BLaER1 treated with 17β-estradiol and CSF1 and Interleukin-3, amounts not matched to agents 10 nM and 100 nM (cell line): ENCODE results near the gene PSTPIP2.

Source experiments
- H3K27ac ChIP-seq, 11 experiments: shearing (Covaris generic); formaldehyde crosslinking; 2 replicates each; pipeline ENCODE4 v1.8.1; 2022
- H3K27me3 ChIP-seq, 11 experiments: shearing (Covaris generic); formaldehyde crosslinking; 2 replicates each; pipeline ENCODE4 v1.8.1; 2022
- H3K36me3 ChIP-seq, 11 experiments: shearing (Covaris generic); formaldehyde crosslinking; 2 replicates each; pipeline ENCODE4 v1.8.1; 2022
- H3K4me1 ChIP-seq, 10 experiments: shearing (Covaris generic); formaldehyde crosslinking; 2 replicates each; pipeline ENCODE4 v1.8.1; 2022
- H3K4me2 ChIP-seq, 11 experiments: shearing (Covaris generic); formaldehyde crosslinking; 2 replicates each; pipeline ENCODE4 v1.8.1; 2022
- H3K4me3 ChIP-seq, 10 experiments: shearing (Covaris generic); formaldehyde crosslinking; 2 replicates each; pipeline ENCODE4 v1.8.1; 2022
- H3K9ac ChIP-seq, 11 experiments: shearing (Covaris generic); formaldehyde crosslinking; 2 replicates each; pipeline ENCODE4 v1.8.1; 2022
- H3K9me3 ChIP-seq, 11 experiments: shearing (Covaris generic); formaldehyde crosslinking; replicated peaks in 1 of 11; 2 replicates each; pipeline ENCODE4 v1.8.1; 2022
- H4K20me1 ChIP-seq, 11 experiments: shearing (Covaris generic); formaldehyde crosslinking; 2 replicates each; pipeline ENCODE4 v1.8.1; 2022
- Cebpa-rat ChIP-seq, 11 experiments: shearing (Covaris generic); IDR thresholded peaks; 2 replicates each; pipeline ENCODE4 v1.8.1; 2022

The PSTPIP2 gene, protein sequence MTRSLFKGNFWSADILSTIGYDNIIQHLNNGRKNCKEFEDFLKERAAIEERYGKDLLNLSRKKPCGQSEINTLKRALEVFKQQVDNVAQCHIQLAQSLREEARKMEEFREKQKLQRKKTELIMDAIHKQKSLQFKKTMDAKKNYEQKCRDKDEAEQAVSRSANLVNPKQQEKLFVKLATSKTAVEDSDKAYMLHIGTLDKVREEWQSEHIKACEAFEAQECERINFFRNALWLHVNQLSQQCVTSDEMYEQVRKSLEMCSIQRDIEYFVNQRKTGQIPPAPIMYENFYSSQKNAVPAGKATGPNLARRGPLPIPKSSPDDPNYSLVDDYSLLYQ

DNA sequence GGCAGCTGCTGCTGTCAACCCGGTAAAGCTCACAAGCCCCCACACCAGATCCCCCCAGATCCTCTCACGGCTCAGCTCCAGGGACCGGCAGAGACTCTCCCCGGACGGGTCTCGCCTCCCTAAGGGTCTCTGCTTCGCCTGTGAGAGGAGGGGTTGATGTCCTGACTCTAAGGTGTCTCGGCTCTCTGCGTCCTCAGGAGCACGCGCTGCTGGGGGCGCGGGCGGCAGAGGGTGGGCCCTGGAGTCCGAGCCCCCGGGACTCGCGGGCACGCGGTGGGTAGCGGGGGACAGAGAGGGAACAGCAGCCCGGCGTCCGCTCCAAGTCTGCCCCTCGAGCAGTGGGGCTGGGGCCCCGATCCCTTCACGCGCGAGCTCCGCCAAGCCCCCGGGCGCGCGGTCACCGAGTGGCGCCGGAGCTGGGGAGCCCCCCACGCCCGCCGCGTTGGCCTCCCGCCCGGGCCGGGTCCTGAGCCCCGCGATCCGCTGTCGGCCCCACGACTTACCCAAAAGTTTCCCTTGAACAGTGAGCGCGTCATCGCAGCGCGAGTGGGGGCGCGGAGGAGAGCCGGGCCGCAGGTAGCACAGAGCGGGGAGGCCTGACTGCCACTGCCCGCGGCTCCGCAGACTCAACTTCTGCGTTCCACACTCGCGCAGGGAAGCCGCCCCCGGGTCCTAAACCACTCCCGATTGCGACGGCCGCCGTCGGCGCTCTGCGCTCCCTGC, at the start of gene PSTPIP2:
PSTPIP2 (minus strand) TSS at position 608 of the 723 bp plus-strand sequence; CDS start at position 536, 72 bp downstream.
- peaks cover 27 to 38% (median 36%) of the 10 kb centered on the region in 11 experiments for H3K27me3 ChIP-seq
- H3K27ac ChIP-seq = peak within 1 kb of the TSS in 2 of 11 experiments; percentile 34 to 40; a peak in 5 of 22 replicates
- peak within 1 kb of the TSS; percentile 37 to 79 (median 66); a peak in 20 of 22 replicates for H3K9ac ChIP-seq
- H3K9me3 ChIP-seq = no peaks in the 10 kb centered on the region
- peak within 1 kb of the TSS; percentile 82 to 96 (median 89) for H3K4me2 ChIP-seq
- H3K4me1 ChIP-seq = peaks cover 0 to 32% (median 20%) of the 10 kb centered on the region in 10 experiments; a peak in 17 of 20 replicates
- peaks cover 0 to 11% (median 4%) of the 10 kb centered on the region in 11 experiments; a peak in 6 of 22 replicates for H3K36me3 ChIP-seq
- no peak for TF ChIP-seq Cebpa-rat (IDR thresholded peaks at IDR 0.05)
- peaks cover 11 to 47% (median 34%) of the 10 kb centered on the region in 11 experiments; a peak in 20 of 22 replicates for H4K20me1 ChIP-seq
- H3K4me3 ChIP-seq = peak within 1 kb of the TSS; percentile 57 to 72 (median 61)

GRCh38 chr18:46113751-46114150, 41.7 kb upstream of the PSTPIP2 start:
- H3K4me2 ChIP-seq = no peak overlapping the region
- H3K9me3 ChIP-seq = peaks cover 0 to 9% (median 8%) of the 10 kb centered on the region in 11 experiments; a peak in 12 of 22 replicates
- no peak overlapping the region for H3K9ac ChIP-seq
- no peaks in the 10 kb centered on the region for H3K27me3 ChIP-seq
- H3K27ac ChIP-seq = no peak overlapping the region
- no peaks in the 10 kb centered on the region for H4K20me1 ChIP-seq
- no peak overlapping the region for H3K4me3 ChIP-seq
- H3K36me3 ChIP-seq = peaks cover 60 to 87% (median 76%) of the 10 kb centered on the region in 11 experiments
- peaks cover 0 to 5% (median 0%) of the 10 kb centered on the region in 10 experiments; a peak in 2 of 20 replicates for H3K4me1 ChIP-seq
- TF ChIP-seq Cebpa-rat (IDR thresholded peaks at IDR 0.05) = no peak

DNA sequence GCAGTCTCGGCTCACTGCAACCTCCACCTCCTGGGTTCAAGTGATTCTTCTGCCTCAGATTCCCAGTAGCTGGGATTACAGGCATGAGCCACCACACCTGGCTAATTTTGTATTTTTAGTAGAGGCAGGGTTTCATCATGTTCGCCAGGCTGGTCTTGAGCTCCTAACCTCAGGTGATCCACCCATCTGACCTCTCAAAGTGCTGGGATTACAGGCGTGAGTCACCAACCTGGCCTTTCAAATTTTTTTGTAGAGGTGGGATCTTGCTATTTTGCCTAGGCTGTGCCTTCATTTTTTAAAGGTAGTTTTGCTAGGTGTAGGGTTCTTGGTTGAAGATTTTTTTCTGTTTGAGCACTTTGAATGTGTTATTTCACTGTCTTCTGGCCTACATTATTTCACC, 38.3 kb upstream of the PSTPIP2 start:
- Histone ChIP-seq H4K20me1 (no peaks in the 10 kb centered on the region), H3K9me3 (peaks cover 0 to 9% (median 8%) of the 10 kb centered on the region in 11 experiments; a peak in 12 of 22 replicates), H3K4me1 (peaks cover 4 to 24% (median 18%) of the 10 kb centered on the region in 10 experiments; a peak in 17 of 20 replicates), H3K36me3 (peaks cover 55 to 91% (median 78%) of the 10 kb centered on the region in 11 experiments), H3K27ac (no peak overlapping the region), H3K27me3 (no peaks in the 10 kb centered on the region), H3K4me3 (no peak overlapping the region), H3K9ac (no peak overlapping the region), H3K4me2 (no peak overlapping the region)
- no peak for TF ChIP-seq Cebpa-rat (IDR thresholded peaks at IDR 0.05)

GRCh38 chr18:46109386-46109785, 37.3 kb upstream of the PSTPIP2 start:
- Histone ChIP-seq H3K27me3 (no peaks in the 10 kb centered on the region), H3K4me1 (peaks cover 4 to 29% (median 22%) of the 10 kb centered on the region in 10 experiments; a peak in 17 of 20 replicates), H3K36me3 (peaks cover 45 to 81% (median 67%) of the 10 kb centered on the region in 11 experiments), H3K4me2 (no peak overlapping the region), H3K9me3 (peaks cover 0 to 9% (median 8%) of the 10 kb centered on the region in 11 experiments; a peak in 12 of 22 replicates), H3K27ac (no peak overlapping the region), H3K4me3 (no peak overlapping the region), H3K9ac (no peak overlapping the region), H4K20me1 (no peaks in the 10 kb centered on the region)
- no peak for TF ChIP-seq Cebpa-rat (IDR thresholded peaks at IDR 0.05)

GRCh38 chr18:46104128-46104911, 32.3 kb upstream of the PSTPIP2 start, which contains the start of gene HAUS1:
TSS of gene HAUS1 (plus strand) at chr18:46104385. CDS start at chr18:46104412, 27 bp downstream.
- Histone ChIP-seq H3K4me2 (peak within 1 kb of the TSS; percentile 70 to 92 (median 85)), H3K9me3 (no peaks in the 10 kb centered on the region), H3K36me3 (peaks cover 4 to 39% (median 26%) of the 10 kb centered on the region in 11 experiments; a peak in 19 of 22 replicates), H4K20me1 (no peaks in the 10 kb centered on the region), H3K4me1 (peaks cover 4 to 35% (median 25%) of the 10 kb centered on the region in 10 experiments; a peak in 18 of 20 replicates), H3K27ac (peak within 1 kb of the TSS; percentile 40 to 90 (median 83); a peak in 21 of 22 replicates), H3K27me3 (no peaks in the 10 kb centered on the region), H3K9ac (peak within 1 kb of the TSS; percentile 80 to 91 (median 86)), H3K4me3 (peak within 1 kb of the TSS; percentile 81 to 99 (median 91))
- TF ChIP-seq Cebpa-rat (IDR thresholded peaks at IDR 0.05) = no peak

DNA sequence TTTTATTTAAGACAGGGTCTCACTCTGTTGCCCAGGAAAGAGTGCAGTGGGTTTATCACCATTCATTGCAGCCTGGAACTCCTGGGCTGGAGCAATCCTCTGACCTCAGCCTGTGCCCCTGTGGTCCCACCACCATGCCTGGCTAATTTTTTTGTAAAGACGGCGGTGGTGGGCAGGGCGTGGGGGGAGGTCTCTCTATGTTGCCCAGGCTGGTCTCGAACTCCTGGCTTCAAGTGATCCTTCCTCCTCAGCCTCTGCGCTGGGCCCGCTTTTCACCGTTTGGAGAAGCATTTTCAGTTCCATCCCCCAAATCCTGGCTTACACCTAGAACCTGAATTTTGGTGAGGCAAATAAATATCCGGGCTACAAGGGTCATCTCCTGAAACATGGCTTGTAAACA, 27.4 kb upstream of the PSTPIP2 start:
- H3K4me2 ChIP-seq = no peak overlapping the region
- H3K36me3 ChIP-seq = peaks cover 11 to 22% (median 18%) of the 10 kb centered on the region in 11 experiments; a peak in 21 of 22 replicates
- no peak overlapping the region for H3K9ac ChIP-seq
- H3K27ac ChIP-seq = no peak overlapping the region
- H3K9me3 ChIP-seq = no peaks in the 10 kb centered on the region
- peaks cover 12 to 32% (median 20%) of the 10 kb centered on the region in 11 experiments; a peak in 19 of 22 replicates for H4K20me1 ChIP-seq
- no peaks in the 10 kb centered on the region for H3K27me3 ChIP-seq
- TF ChIP-seq Cebpa-rat (IDR thresholded peaks at IDR 0.05) = no peak
- no peak overlapping the region for H3K4me3 ChIP-seq
- peaks cover 21 to 38% (median 30%) of the 10 kb centered on the region in 10 experiments for H3K4me1 ChIP-seq

GRCh38 chr18:46098616-46098933, 26.5 kb upstream of the PSTPIP2 start:
- peak overlapping the region; percentile 71 to 98 (median 87); a peak in 16 of 20 replicates for H3K4me3 ChIP-seq
- peaks cover 21 to 37% (median 30%) of the 10 kb centered on the region in 10 experiments; a peak in 19 of 20 replicates for H3K4me1 ChIP-seq
- H3K36me3 ChIP-seq = peaks cover 20 to 31% (median 27%) of the 10 kb centered on the region in 11 experiments
- no peak for TF ChIP-seq Cebpa-rat (IDR thresholded peaks at IDR 0.05)
- H3K27ac ChIP-seq = peak overlapping the region; percentile 71 to 92 (median 90)
- H4K20me1 ChIP-seq = peaks cover 14 to 41% (median 29%) of the 10 kb centered on the region in 11 experiments; a peak in 20 of 22 replicates
- no peaks in the 10 kb centered on the region for H3K9me3 ChIP-seq
- peak overlapping the region; percentile 26 to 90 (median 75) for H3K4me2 ChIP-seq
- H3K9ac ChIP-seq = peak overlapping the region; percentile 86 to 95 (median 91)
- no peaks in the 10 kb centered on the region for H3K27me3 ChIP-seq
